PC-3 (cell line): ENCODE data around the gene SDF2L1. TPM values are rescaled to one million over a fixed set of nuclear protein-coding genes. Genes with fewer than 3 reads are reported as not detected.

Experiments
- ATAC-seq: fragments of 200-7000 bp; cut with Tn5 transposase; 2 replicates; pipeline ENCODE4 v1.9.1; 2020; ENCODE audit warnings: mild to moderate bottlenecking, moderate library complexity
- BruUV-seq: library from RNA; stranded (reverse); fragments of 400-500 nt; replicated peaks from 2 replicates; lab custom pipeline; 2021; lab: Mats Ljungman, UMichigan
- CTCF ChIA-PET: fragments of 300-600 bp; sonication (Branson Sonifier 250); formaldehyde crosslinking; loops from one replicate; lab custom pipeline; 2022; ENCODE audit warnings: antibody characterized with exemption; lab: Charles Lee
- POLR2A ChIA-PET: fragments of 300-600 bp; sonication (Branson Sonifier 250); formaldehyde crosslinking; loops from one replicate; lab custom pipeline; 2022; ENCODE audit warnings: antibody characterized with exemption; ENCODE audit not compliant: unreplicated experiment; lab: Charles Lee
- DNase-seq: peaks from one replicate; pipeline ENCODE4 v3.0.0-alpha.2; 2015
- H2AFZ ChIP-seq: fragments of 300-600 bp; sonication (generic); 2 replicates; pipeline ENCODE4 v1.6.0; 2016; ENCODE audit warnings: antibody characterized with exemption, low read length
- H3F3A ChIP-seq: fragments of 300-600 bp; sonication (generic); one replicate; pipeline ENCODE4 v1.6.0; 2017; ENCODE audit warnings: antibody characterized with exemption, low read length, control low read depth, mild to moderate bottlenecking; ENCODE audit not compliant: unreplicated experiment
- H3K27ac ChIP-seq: fragments of 300-600 bp; sonication (generic); 2 replicates; pipeline ENCODE4 v1.5.1; 2016; ENCODE audit warnings: mild to moderate bottlenecking, low read length
- H3K27me3 ChIP-seq: fragments of 300-600 bp; sonication (generic); 2 replicates; pipeline ENCODE4 v1.6.1; 2016; ENCODE audit warnings: low read length, mixed read lengths
- H3K36me3 ChIP-seq: fragments of 300-600 bp; sonication (generic); 2 replicates; pipeline ENCODE4 v1.6.1; 2016; ENCODE audit warnings: low read depth, mixed run types, low read length, mixed read lengths
- H3K4me1 ChIP-seq: fragments of 300-600 bp; sonication (generic); 2 replicates; pipeline ENCODE4 v1.5.1; 2016; ENCODE audit warnings: low read length; ENCODE audit not compliant: insufficient read depth
- H3K4me2 ChIP-seq: fragments of 300-600 bp; sonication (generic); 2 replicates; pipeline ENCODE4 v1.6.0; 2016; ENCODE audit warnings: low read length
- H3K4me3 ChIP-seq: fragments of 300-600 bp; sonication (generic); 2 replicates; pipeline ENCODE4 v1.5.1; 2016; ENCODE audit warnings: mild to moderate bottlenecking, low read length, mixed read lengths
- H3K79me2 ChIP-seq: fragments of 300-600 bp; sonication (generic); 2 replicates; pipeline ENCODE4 v1.6.1; 2017; ENCODE audit warnings: low read length, mixed read lengths
- H3K9ac ChIP-seq: fragments of 300-600 bp; sonication (generic); 2 replicates; pipeline ENCODE4 v1.6.0; 2016; ENCODE audit warnings: mild to moderate bottlenecking, low read length
- H3K9me2 ChIP-seq: fragments of 300-600 bp; sonication (generic); replicated peaks from 2 replicates; pipeline ENCODE4 v1.6.1; 2016; ENCODE audit warnings: mixed run types, low read length, mixed read lengths
- H3K9me3 ChIP-seq: fragments of 300-600 bp; sonication (generic); 2 replicates; pipeline ENCODE4 v1.6.1; 2016; ENCODE audit warnings: low read length, mixed read lengths
- H4K20me1 ChIP-seq: fragments of 300-600 bp; sonication (generic); 2 replicates; pipeline ENCODE4 v1.6.1; 2016; ENCODE audit warnings: low read length, mixed read lengths
- CTCF ChIP-seq: fragments of 300-600 bp; sonication (generic); conservative IDR thresholded peaks from 2 replicates; pipeline ENCODE4 v1.5.1; 2017; ENCODE audit warnings: antibody characterized with exemption, low read depth, mild to moderate bottlenecking, low read length
- EZH2 ChIP-seq: fragments of 300-600 bp; sonication (generic); IDR thresholded peaks from one replicate; pipeline ENCODE4 v1.6.1; 2017; ENCODE audit warnings: antibody characterized with exemption, mild to moderate bottlenecking, low read length; ENCODE audit not compliant: unreplicated experiment
- EZH2phosphoT487 ChIP-seq: fragments of 300-600 bp; sonication (generic); IDR thresholded peaks from 2 replicates; pipeline ENCODE4 v1.6.1; 2018; ENCODE audit warnings: mild to moderate bottlenecking, antibody characterized with exemption, low read length, borderline replicate concordance
- intact Hi-C: fragments of 100-400 bp; cut with micrococcal nuclease; formaldehyde crosslinking; loops from 2 replicates; pipeline ENCODE4 v1.9.0; 2023
- total RNA-seq: library from RNA; depleted of rRNA; stranded (reverse); fragments of >200 nt; gene quantifications from 2 replicates; pipeline ENCODE4 v1.2.3, GENCODE V29; 2014

The SDF2L1 gene
- total RNA-seq, 1 experiment from 2014 or later, result 180 TPM

GRCh38 chr22:21666786-21667185 lies 24.7 kb downstream of the SDF2L1 start:
- Histone ChIP-seq H3K4me2 (peak overlapping the region; percentile 93), H3K79me2 (peaks cover 27% of the 10 kb centered on the region), H3K9ac (peak overlapping the region; percentile 86), H3K9me3 (no peaks in the 10 kb centered on the region), H3K9me2 (no peaks in the 10 kb centered on the region), H4K20me1 (no peaks in the 10 kb centered on the region), H3K27ac (no peak overlapping the region), H3F3A (no peaks in the 10 kb centered on the region), H3K27me3 (no peaks in the 10 kb centered on the region), H3K4me1 (peaks cover 9% of the 10 kb centered on the region), H3K4me3 (peak overlapping the region; percentile 87), H2AFZ (no peak overlapping the region), H3K36me3 (no peaks in the 10 kb centered on the region; the same call in 1 of the 2 replicates)
- CTCF ChIA-PET, result no interaction called here
- no TSS peak for BruUV-seq
- intact Hi-C loops, result no loop called here
- DNase-seq, result no peak
- POLR2A ChIA-PET, result no interaction called here
- TF ChIP-seq EZH2phosphoT487 (no peak), CTCF (no peak), EZH2 (no peak)
- ATAC-seq, result no peak

GRCh38 chr22:21669026-21669425 lies 26.9 kb downstream of the SDF2L1 start:
- Histone ChIP-seq H3K9me2 (no peaks in the 10 kb centered on the region), H3K9ac (no peak overlapping the region), H3F3A (no peaks in the 10 kb centered on the region), H3K9me3 (no peaks in the 10 kb centered on the region), H2AFZ (no peak overlapping the region), H3K4me1 (peaks cover 9% of the 10 kb centered on the region), H3K4me2 (peak overlapping the region; percentile 25; the same call in 1 of the 2 replicates), H4K20me1 (no peaks in the 10 kb centered on the region), H3K79me2 (peaks cover 27% of the 10 kb centered on the region), H3K4me3 (no peak overlapping the region), H3K27me3 (no peaks in the 10 kb centered on the region), H3K27ac (no peak overlapping the region), H3K36me3 (no peaks in the 10 kb centered on the region; the same call in 1 of the 2 replicates)
- BruUV-seq, result no TSS peak
- POLR2A ChIA-PET, result no interaction called here
- TF ChIP-seq EZH2 (no peak), CTCF (no peak), EZH2phosphoT487 (no peak)
- DNase-seq (peak; percentile 55), ATAC-seq (no peak)
- intact Hi-C loops, result no loop called here
- CTCF ChIA-PET, result no interaction called here

- TF ChIP-seq EZH2 (no peak), EZH2phosphoT487 (no peak), CTCF (no peak)
- BruUV-seq, result no TSS peak
- no peak for DNase-seq
- no peaks in the 10 kb centered on the region; the same call in 1 of the 2 replicates for H3K36me3 ChIP-seq
- H3K27ac ChIP-seq, result no peak overlapping the region
- H3K27me3 ChIP-seq, result no peaks in the 10 kb centered on the region
- H3K4me1 ChIP-seq, result peaks cover 9% of the 10 kb centered on the region
- intact Hi-C loops, result no loop called here
- H3K9me3 ChIP-seq, result no peaks in the 10 kb centered on the region
- POLR2A ChIA-PET, result no interaction called here
- peaks cover 17% of the 10 kb centered on the region for H3K79me2 ChIP-seq
- no peak overlapping the region for H3K4me3 ChIP-seq
- H3K4me2 ChIP-seq, result no peak overlapping the region
- no peak for ATAC-seq
- H3K9me2 ChIP-seq, result no peaks in the 10 kb centered on the region
- H3F3A ChIP-seq, result no peaks in the 10 kb centered on the region
- H4K20me1 ChIP-seq, result no peaks in the 10 kb centered on the region
- CTCF ChIA-PET, result no interaction called here
- no peak overlapping the region for H3K9ac ChIP-seq
- no peak overlapping the region for H2AFZ ChIP-seq
These were observed 30.1 kb downstream of the SDF2L1 start for GRCh38 chr22:21672107-21672629.
